ENCODE data around the gene ZBTB20.

- TF ChIP-seq CTCF (IDR thresholded peaks at IDR 0.05; ENCODE audit: low read depth, low read length) (no peak), EZH2phosphoT487 (IDR thresholded peaks at IDR 0.05; ENCODE audit: low read depth) (no peak)
Measured at GRCh38 chr3:114361391-114361790, 785.7 kb downstream of the ZBTB20 start.

All from OCI-LY3 (cell line).